K562 (cell line): Measurements from ENCODE around the gene RCOR1. TPM values are rescaled to one million over a fixed set of nuclear protein-coding genes. Genes with fewer than 3 reads are reported as not detected.

Experiments
- ATAC-seq: fragments of 200-7000 bp; cut with Tn5 transposase; 3 replicates; pipeline ENCODE4 v1.9.1; 2020; ENCODE audit warnings: moderate library complexity
- BruUV-seq: library from RNA; stranded (reverse); fragments of 400-500 nt; replicated peaks from 2 replicates; lab custom pipeline; 2021; lab: Mats Ljungman, UMichigan
- CTCF ChIA-PET: fragments of 300-600 bp; formaldehyde crosslinking; extraction: SDS; loops from one replicate; lab custom pipeline; 2021; ENCODE audit warnings: low intra/inter-chr PET ratio; lab: Yijun Ruan, JAX
- POLR2A ChIA-PET: fragments of 300-600, 350-650 bp; sonication (Branson Sonifier 250); formaldehyde crosslinking; extraction: SDS; loops from one replicate; lab custom pipeline; 2021; ENCODE audit warnings: antibody characterized with exemption, inconsistent platforms; lab: Yijun Ruan, JAX
- DNase-seq, 4 experiments: peaks; one replicate each; pipeline versions ENCODE4 v3.0.0 to v3.0.0-alpha.2; 2011 to 2018; ENCODE audit warnings: low spot score in 3 of 4, mixed read lengths in 3 of 4; ENCODE audit errors: extremely low read depth in 1 of 4
- FAIRE-seq: peaks from 2 replicates; lab custom pipeline; 2011; peaks lifted over from hg19 to GRCh38; lab: Jason Lieb, UNC
- H2AFZ ChIP-seq: 2 replicates; pipeline ENCODE4 v1.6.0; 2011; ENCODE audit warnings: low read depth, low read length, control low read depth, inconsistent platforms
- H3K27ac ChIP-seq: fragments of 200-600 bp; 3 replicates; pipeline ENCODE4 v1.8.0; 2011; ENCODE audit warnings: low read depth, mild to moderate bottlenecking, control low read depth, inconsistent platforms, low read length, moderate library complexity, mixed read lengths; ENCODE audit errors: extremely low read depth
- H3K27me3 ChIP-seq, 2 experiments: fragments of 300-600 bp in 1 of 2; 2 replicates in 1 of 2; 3 replicates in 1 of 2; pipeline versions ENCODE4 v1.6.0 to v1.8.0; 2011; ENCODE audit warnings: inconsistent platforms in 2 of 2, low read length in 2 of 2, mild to moderate bottlenecking in 1 of 2, mixed read lengths in 1 of 2, moderate library complexity in 1 of 2; ENCODE audit not compliant: control insufficient read depth in 2 of 2, insufficient read depth in 2 of 2
- H3K36me3 ChIP-seq: fragments of 300-600 bp; 3 replicates; pipeline ENCODE4 v1.8.0; 2011; ENCODE audit warnings: mild to moderate bottlenecking, low read length, inconsistent platforms; ENCODE audit not compliant: control insufficient read depth, insufficient read depth
- H3K4me1 ChIP-seq, 2 experiments: fragments of 200-600 bp in 1 of 2; replicated peaks in 1 of 2; 2 replicates in 1 of 2; 3 replicates in 1 of 2; pipeline versions ENCODE4 v1.5.1 to v1.8.0; 2011; ENCODE audit warnings: inconsistent platforms in 2 of 2, low read length in 2 of 2, mild to moderate bottlenecking in 1 of 2, mixed read lengths in 1 of 2, moderate library complexity in 1 of 2; ENCODE audit not compliant: control insufficient read depth in 2 of 2, insufficient read depth in 2 of 2
- H3K4me2 ChIP-seq: 2 replicates; pipeline ENCODE4 v1.6.1; 2011; ENCODE audit warnings: low read length, control low read depth, inconsistent platforms, mixed read lengths; ENCODE audit not compliant: insufficient read depth
- H3K4me3 ChIP-seq: fragments of 200-600 bp; sonication (generic), shearing (Covaris generic); 2 replicates; pipeline ENCODE4 v1.5.1; 2016; ENCODE audit warnings: control low read depth, inconsistent platforms
- H3K79me2 ChIP-seq: fragments of 200-600 bp; 3 replicates; pipeline ENCODE4 v1.8.0; 2011; ENCODE audit warnings: low read length, inconsistent platforms; ENCODE audit not compliant: control insufficient read depth, insufficient read depth
- H3K9ac ChIP-seq, 2 experiments: 2 replicates each; pipeline versions ENCODE4 v1.6.0 to v1.6.1; 2011; ENCODE audit warnings: low read depth in 2 of 2, low read length in 2 of 2, control low read depth in 1 of 2, inconsistent platforms in 1 of 2, mild to moderate bottlenecking in 1 of 2, mixed read lengths in 1 of 2; ENCODE audit not compliant: insufficient read depth in 1 of 2
- H3K9me1 ChIP-seq: one replicate; pipeline ENCODE4 v1.6.0; 2011; ENCODE audit warnings: inconsistent platforms, mild to moderate bottlenecking, low read length, moderate library complexity; ENCODE audit not compliant: control insufficient read depth, insufficient read depth
- H3K9me3 ChIP-seq: replicated peaks from 2 replicates; pipeline ENCODE4 v1.5.1; 2011; ENCODE audit warnings: low read depth, low read length, inconsistent platforms; ENCODE audit not compliant: control insufficient read depth, insufficient read depth
- H4K20me1 ChIP-seq: replicated peaks from 2 replicates; pipeline ENCODE4 v1.6.1; 2011; ENCODE audit warnings: low read length, inconsistent platforms, mixed read lengths; ENCODE audit not compliant: control insufficient read depth, insufficient read depth
- ID3 ChIP-seq, 2 experiments: fragments of 250-450 bp in 1 of 2; fragments of 450-650 bp in 1 of 2; sonication (Bioruptor Pico) in 1 of 2; IDR thresholded peaks; 2 replicates each; pipeline versions ENCODE4 v1.6.1 to v1.8.0; 2016 to 2021; ENCODE audit warnings: mild to moderate bottlenecking in 2 of 2, moderate library complexity in 2 of 2, missing compliant biosample characterization in 1 of 2, missing genetic modification characterization in 1 of 2
- SLC30A9 ChIP-seq: fragments of 250-450 bp; sonication (Bioruptor Pico); IDR thresholded peaks from 2 replicates; pipeline ENCODE4 v1.8.0; 2022; ENCODE audit warnings: mild to moderate bottlenecking, moderate library complexity
- ZNF384 ChIP-seq: IDR thresholded peaks from 2 replicates; pipeline ENCODE4 v1.6.1; 2012; ENCODE audit warnings: low read depth, low read length, improper control_type of control experiment
- WGBS: fragments of 100-300 bp; shearing (Covaris generic); methylation state at CpG from one replicate; pipeline ENCODE4 v1.1.6; 2016; ENCODE audit warnings: low coverage, mixed read lengths; ENCODE audit not compliant: insufficient coverage; ENCODE audit errors: missing lambda C conversion rate; 5-methylcytosine and 5-hydroxymethylcytosine counted together
- in situ Hi-C: fragments of 300-500 bp; cut with MboI; formaldehyde crosslinking; loops from 4 replicates; pipeline ENCODE4 v1.15.0; 2018; ENCODE audit warnings: inconsistent platforms, mixed read lengths
- intact Hi-C: fragments of 100-400 bp; cut with micrococcal nuclease; formaldehyde crosslinking; loops from 2 replicates; pipeline ENCODE4 v1.14.2; 2022
- polyA plus RNA-seq, 8 experiments: library from polyadenylated mRNA; depleted of rRNA in 4 of 8; stranded (reverse) in 5 of 8; unstranded in 3 of 8; fragments of >200 nt; fragmentation: Nextera tagmentation in 2 of 8; fragmentation: Illumina TruSeq in 1 of 8; extraction: Ambion mirVana in 2 of 8; extraction: Trizol in 1 of 8; gene quantifications; 2 replicates each; pipeline versions ENCODE4 v1.2.1 to v1.2.3, GENCODE V29; 2011 to 2014; ENCODE audit warnings: inconsistent platforms in 1 of 8, missing spikeins in 1 of 8
- total RNA-seq, 7 experiments: library from RNA; depleted of rRNA in 6 of 7; stranded (reverse); fragments of >200 nt in 6 of 7; fragmentation: Illumina TruSeq in 2 of 7; extraction: Trizol in 2 of 7; gene quantifications; 2 replicates each; pipeline versions ENCODE4 v1.2.1 to v1.2.3, GENCODE V29; 2011 to 2021; ENCODE audit warnings: low replicate concordance in 1 of 7
- TF ChIP-seq, protein P1 (sequence below): sonication (generic); formaldehyde crosslinking; IDR thresholded peaks from 2 replicates; pipeline ENCODE4 v1.8.0; 2022; ENCODE audit warnings: missing genetic modification reagents, mild to moderate bottlenecking, borderline replicate concordance
- TF ChIP-seq, protein P2 (sequence below), 3 experiments: IDR thresholded peaks in 2 of 3; conservative IDR thresholded peaks in 1 of 3; 2 replicates each; pipeline ENCODE4 v1.5.1; 2011 to 2012; ENCODE audit warnings: low read length in 3 of 3, mild to moderate bottlenecking in 3 of 3, control low read depth in 2 of 3, improper control_type of control experiment in 1 of 3, inconsistent platforms in 1 of 3, low read depth in 1 of 3, mixed read lengths in 1 of 3, moderate library complexity in 1 of 3; ENCODE audit not compliant: insufficient read depth in 2 of 3

The RCOR1 gene
- total and polyA plus RNA-seq, 9 of the 15 experiments (the other 6 are each of a cell fraction or from before 2014, with no cell fraction given): 8.5 to 47.9 (median 20.9) TPM

DNA sequence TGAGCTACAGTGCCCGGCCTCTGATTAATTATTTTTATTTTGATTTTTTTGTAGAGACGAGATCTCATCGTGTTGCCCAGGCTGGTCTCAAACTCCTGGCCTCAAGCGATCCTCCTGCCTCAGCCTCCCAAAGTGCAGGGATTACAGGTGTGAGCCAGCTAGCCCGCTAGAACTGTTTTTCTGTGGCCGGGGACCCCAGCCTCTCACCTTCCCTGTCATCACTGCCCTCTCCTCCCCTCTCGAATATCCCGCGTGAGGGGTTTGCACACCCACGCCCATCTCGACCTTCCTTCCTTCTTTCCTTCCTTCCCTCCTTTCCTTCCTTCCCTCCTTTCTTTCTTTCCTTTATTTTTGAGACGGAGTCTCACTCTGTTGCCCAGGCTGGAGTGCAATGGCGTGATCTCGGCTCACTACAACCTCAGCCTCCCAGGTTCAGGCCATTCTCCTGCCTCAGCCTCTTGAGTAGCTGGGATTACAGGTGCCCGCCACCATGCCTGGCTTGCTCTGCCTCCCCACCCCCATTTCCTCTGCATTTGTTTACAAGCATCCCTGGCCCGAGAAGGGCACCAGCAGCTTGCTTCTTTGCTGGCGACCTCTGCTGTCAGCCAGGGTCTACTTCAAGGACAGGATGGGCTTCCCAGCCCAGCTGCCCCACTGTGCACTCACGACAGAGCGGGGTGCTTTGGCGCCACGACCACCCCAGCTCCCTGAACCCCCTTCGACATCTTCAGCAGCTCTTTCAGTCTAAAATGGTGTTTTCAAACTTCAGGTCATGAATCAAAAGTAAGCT, 180.5 kb downstream of the RCOR1 start:
- 35% methylated on average over 11 of the region's 22 CpGs for WGBS
- Histone ChIP-seq H3K4me1 (peaks cover 12 to 40% of the 10 kb centered on the region in 2 experiments; a peak in 4 of 5 replicates), H3K9ac (no peak overlapping the region), H2AFZ (no peak overlapping the region), H3K4me2 (no peak overlapping the region), H3K27ac (no peak overlapping the region), H3K9me1 (no peaks in the 10 kb centered on the region), H3K36me3 (no peaks in the 10 kb centered on the region), H3K79me2 (peaks cover 3% of the 10 kb centered on the region; the same call in 2 of the 3 replicates), H3K4me3 (no peak overlapping the region), H4K20me1 (no peaks in the 10 kb centered on the region), H3K27me3 (no peaks in the 10 kb centered on the region), H3K9me3 (no peaks in the 10 kb centered on the region)
- CTCF ChIA-PET: no interaction called here
- TF ChIP-seq ID3 (CRISPR knock-in tag; IDR thresholded peaks at IDR 0.05) (no peak), ID3 (tag; IDR thresholded peaks at IDR 0.05) (no peak), SLC30A9 (CRISPR knock-in tag) (no peak), ZNF384 (no peak)
- TF ChIP-seq, protein P1, sequence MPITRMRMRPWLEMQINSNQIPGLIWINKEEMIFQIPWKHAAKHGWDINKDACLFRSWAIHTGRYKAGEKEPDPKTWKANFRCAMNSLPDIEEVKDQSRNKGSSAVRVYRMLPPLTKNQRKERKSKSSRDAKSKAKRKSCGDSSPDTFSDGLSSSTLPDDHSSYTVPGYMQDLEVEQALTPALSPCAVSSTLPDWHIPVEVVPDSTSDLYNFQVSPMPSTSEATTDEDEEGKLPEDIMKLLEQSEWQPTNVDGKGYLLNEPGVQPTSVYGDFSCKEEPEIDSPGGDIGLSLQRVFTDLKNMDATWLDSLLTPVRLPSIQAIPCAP: no peak
- TF ChIP-seq, protein P2, sequence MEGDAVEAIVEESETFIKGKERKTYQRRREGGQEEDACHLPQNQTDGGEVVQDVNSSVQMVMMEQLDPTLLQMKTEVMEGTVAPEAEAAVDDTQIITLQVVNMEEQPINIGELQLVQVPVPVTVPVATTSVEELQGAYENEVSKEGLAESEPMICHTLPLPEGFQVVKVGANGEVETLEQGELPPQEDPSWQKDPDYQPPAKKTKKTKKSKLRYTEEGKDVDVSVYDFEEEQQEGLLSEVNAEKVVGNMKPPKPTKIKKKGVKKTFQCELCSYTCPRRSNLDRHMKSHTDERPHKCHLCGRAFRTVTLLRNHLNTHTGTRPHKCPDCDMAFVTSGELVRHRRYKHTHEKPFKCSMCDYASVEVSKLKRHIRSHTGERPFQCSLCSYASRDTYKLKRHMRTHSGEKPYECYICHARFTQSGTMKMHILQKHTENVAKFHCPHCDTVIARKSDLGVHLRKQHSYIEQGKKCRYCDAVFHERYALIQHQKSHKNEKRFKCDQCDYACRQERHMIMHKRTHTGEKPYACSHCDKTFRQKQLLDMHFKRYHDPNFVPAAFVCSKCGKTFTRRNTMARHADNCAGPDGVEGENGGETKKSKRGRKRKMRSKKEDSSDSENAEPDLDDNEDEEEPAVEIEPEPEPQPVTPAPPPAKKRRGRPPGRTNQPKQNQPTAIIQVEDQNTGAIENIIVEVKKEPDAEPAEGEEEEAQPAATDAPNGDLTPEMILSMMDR (IDR thresholded peaks at IDR 0.05 in 2 of 3, conservative IDR thresholded peaks at IDR 0.05 in 1 of 3; ENCODE audit: insufficient read depth in 2 of 3, low read depth in 1 of 3, low read length in 3 of 3): peak in 2 of 3 experiments; percentile 23 to 26; a peak in 1 of 6 replicates
- intact Hi-C loops: no loop called here
- no peak for FAIRE-seq
- in situ Hi-C loops: no loop called here
- no peak for ATAC-seq
- DNase-seq: peak in 1 of 4 experiments; percentile 17
- BruUV-seq: no TSS peak
- POLR2A ChIA-PET: interaction anchor here (1.2 kb wide), 1 partner anchor 10 kb away, joined by 3 read pairs; no protein-coding TSS in a partner anchor
